CD4-positive, alpha-beta T cell treated with Interleukin-6 for 4 hours (primary cell): ENCODE results near the gene CBX1.
"Not testable (repeated sequence)": the region's sequence is repeated elsewhere in the genome, so short reads cannot be mapped to it uniquely, and the experiment has no call there.

Experiments used
- DNase-seq: peaks from one replicate; pipeline ENCODE4 v3.0.0-alpha.2; 2020; ENCODE audit warnings: mixed read lengths

Gene CBX1

GRCh38 chr17:48071654-48072053 lies 29.6 kb downstream of the CBX1 start:
- DNase-seq = no peak

GRCh38 chr17:48070195-48070594 lies 31.1 kb downstream of the CBX1 start:
- no peak for DNase-seq

GRCh38 chr17:48068491-48068961 lies 32.8 kb downstream of the CBX1 start:
- DNase-seq = no peak

GRCh38 chr17:48067808-48068207 lies 33.5 kb downstream of the CBX1 start:
- DNase-seq = not testable (repeated sequence)

GRCh38 chr17:48067245-48067644 lies 34.0 kb downstream of the CBX1 start:
- DNase-seq = no peak

- DNase-seq = no peak
Measured at GRCh38 chr17:48066656-48067055, 34.6 kb downstream of the CBX1 start.

GRCh38 chr17:48066192-48066591 lies 35.1 kb downstream of the CBX1 start:
- DNase-seq = no peak

GRCh38 chr17:48064638-48065037 lies 36.6 kb downstream of the CBX1 start:
- DNase-seq = no peak

- DNase-seq = no peak
Measured at GRCh38 chr17:48062273-48062672, 39.0 kb downstream of the CBX1 start.

GRCh38 chr17:48060249-48060648 lies 41.0 kb downstream of the CBX1 start:
- no peak for DNase-seq

- no peak for DNase-seq
Measured at GRCh38 chr17:48059125-48059668, 42.1 kb downstream of the CBX1 start.

GRCh38 chr17:48058393-48059124 lies 42.7 kb downstream of the CBX1 start:
- DNase-seq = no peak

GRCh38 chr17:48057626-48058025 lies 43.7 kb downstream of the CBX1 start:
- DNase-seq = no peak

GRCh38 chr17:48056879-48057278 lies 44.4 kb downstream of the CBX1 start:
- DNase-seq = no peak

- DNase-seq = no peak
Measured at GRCh38 chr17:48056246-48056745, 45.0 kb downstream of the CBX1 start.

- DNase-seq = no peak
Measured at GRCh38 chr17:48055531-48056245, 45.6 kb downstream of the CBX1 start.

GRCh38 chr17:48054238-48055185 lies 46.8 kb downstream of the CBX1 start:
- no peak for DNase-seq

- no peak for DNase-seq
Measured at GRCh38 chr17:48053758-48054237, 47.5 kb downstream of the CBX1 start.

- DNase-seq = no peak
Measured at GRCh38 chr17:48052956-48053757, 48.1 kb downstream of the CBX1 start.

- no peak for DNase-seq
Measured at GRCh38 chr17:48051706-48052486, 49.4 kb downstream of the CBX1 start.

- DNase-seq = no peak
Measured at GRCh38 chr17:48051283-48051682, 50.0 kb downstream of the CBX1 start.
